Calu3 (cell line): Measurements from ENCODE around the gene EIF3J. TPM values are rescaled to one million over a fixed set of nuclear protein-coding genes. Genes with fewer than 3 reads are reported as not detected.

Experiments
- BruUV-seq: library from RNA; stranded (reverse); fragments of 400-500 nt; replicated peaks from 2 replicates; lab custom pipeline; 2021; lab: Mats Ljungman, UMichigan
- CTCF ChIA-PET: fragments of 300-600 bp; sonication (Branson Sonifier 250); formaldehyde crosslinking; loops from one replicate; lab custom pipeline; 2022; ENCODE audit warnings: antibody characterized with exemption; lab: Charles Lee
- DNase-seq: peaks from one replicate; pipeline ENCODE4 v3.0.0; 2022
- H3K27ac Mint-ChIP-seq: one replicate; pipeline ENCODE4 v1.8.0; 2022; ENCODE audit warnings: mixed read lengths; ENCODE audit not compliant: unreplicated experiment
- H3K27me3 Mint-ChIP-seq: one replicate; pipeline ENCODE4 v1.8.0; 2022; ENCODE audit warnings: mixed read lengths; ENCODE audit not compliant: unreplicated experiment
- H3K36me3 Mint-ChIP-seq: one replicate; pipeline ENCODE4 v1.8.0; 2022; ENCODE audit warnings: mild to moderate bottlenecking, moderate library complexity, mixed read lengths; ENCODE audit not compliant: insufficient read depth, unreplicated experiment
- H3K4me1 Mint-ChIP-seq: one replicate; pipeline ENCODE4 v1.8.0; 2022; ENCODE audit warnings: mild to moderate bottlenecking, low read depth, mixed read lengths; ENCODE audit not compliant: unreplicated experiment
- H3K4me3 Mint-ChIP-seq: one replicate; pipeline ENCODE4 v1.8.0; 2022; ENCODE audit warnings: mild to moderate bottlenecking, low read depth, moderate library complexity, mixed read lengths; ENCODE audit not compliant: unreplicated experiment
- H3K9me3 Mint-ChIP-seq: one replicate; pipeline ENCODE4 v1.8.0; 2022; ENCODE audit warnings: low read depth, mixed read lengths; ENCODE audit not compliant: unreplicated experiment
- intact Hi-C: fragments of 100-400 bp; cut with micrococcal nuclease; formaldehyde crosslinking; loops from one replicate; pipeline ENCODE4 v1.10.0; 2022; ENCODE audit not compliant: unreplicated experiment
- total RNA-seq: library from RNA; stranded (reverse); gene quantifications from 2 replicates; pipeline ENCODE4 v1.2.3, GENCODE V29; 2022
- TF ChIP-seq, protein P1 (sequence below): fragments of 200-600 bp; IDR thresholded peaks from one replicate; pipeline ENCODE4 v1.8.0; 2022; ENCODE audit warnings: antibody characterized with exemption; ENCODE audit not compliant: unreplicated experiment

Gene EIF3J
- total RNA-seq, 1 experiment from 2014 or later, result 86.5 TPM

GRCh38 chr15:44516436-44516835 lies 20.5 kb upstream of the EIF3J start:
- TF ChIP-seq, protein P1, sequence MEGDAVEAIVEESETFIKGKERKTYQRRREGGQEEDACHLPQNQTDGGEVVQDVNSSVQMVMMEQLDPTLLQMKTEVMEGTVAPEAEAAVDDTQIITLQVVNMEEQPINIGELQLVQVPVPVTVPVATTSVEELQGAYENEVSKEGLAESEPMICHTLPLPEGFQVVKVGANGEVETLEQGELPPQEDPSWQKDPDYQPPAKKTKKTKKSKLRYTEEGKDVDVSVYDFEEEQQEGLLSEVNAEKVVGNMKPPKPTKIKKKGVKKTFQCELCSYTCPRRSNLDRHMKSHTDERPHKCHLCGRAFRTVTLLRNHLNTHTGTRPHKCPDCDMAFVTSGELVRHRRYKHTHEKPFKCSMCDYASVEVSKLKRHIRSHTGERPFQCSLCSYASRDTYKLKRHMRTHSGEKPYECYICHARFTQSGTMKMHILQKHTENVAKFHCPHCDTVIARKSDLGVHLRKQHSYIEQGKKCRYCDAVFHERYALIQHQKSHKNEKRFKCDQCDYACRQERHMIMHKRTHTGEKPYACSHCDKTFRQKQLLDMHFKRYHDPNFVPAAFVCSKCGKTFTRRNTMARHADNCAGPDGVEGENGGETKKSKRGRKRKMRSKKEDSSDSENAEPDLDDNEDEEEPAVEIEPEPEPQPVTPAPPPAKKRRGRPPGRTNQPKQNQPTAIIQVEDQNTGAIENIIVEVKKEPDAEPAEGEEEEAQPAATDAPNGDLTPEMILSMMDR, result no peak
- H3K4me1 Mint-ChIP-seq, result no peaks in the 10 kb centered on the region
- CTCF ChIA-PET, result no interaction called here
- no peak for DNase-seq
- H3K36me3 Mint-ChIP-seq, result peaks cover 6% of the 10 kb centered on the region
- no peak overlapping the region for H3K27ac Mint-ChIP-seq
- intact Hi-C loops, result no loop called here
- H3K9me3 Mint-ChIP-seq, result no peaks in the 10 kb centered on the region
- no TSS peak for BruUV-seq
- no peaks in the 10 kb centered on the region for H3K27me3 Mint-ChIP-seq
- H3K4me3 Mint-ChIP-seq, result no peak overlapping the region

DNA sequence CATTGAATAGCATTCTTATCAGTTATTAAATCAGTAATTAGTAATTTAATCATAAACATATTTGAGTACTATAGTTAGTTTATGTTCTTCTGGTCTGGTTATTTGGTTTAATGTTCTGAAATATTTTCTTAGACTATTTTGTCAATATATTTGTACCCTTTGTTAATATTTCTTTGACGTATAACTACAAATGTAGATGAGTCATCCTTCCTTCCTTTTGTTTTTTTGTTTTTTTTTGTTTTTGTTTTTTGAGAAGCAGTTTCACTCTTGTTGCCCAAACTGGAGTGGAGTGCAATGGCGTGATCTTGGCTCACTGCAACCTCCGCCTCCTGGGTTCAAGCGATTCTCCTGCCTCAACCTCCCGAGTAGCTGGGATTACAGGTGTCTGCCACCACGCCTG lies 17.4 kb upstream of the EIF3J start:
- Mint-ChIP-seq H3K4me3 (no peak overlapping the region), H3K4me1 (no peaks in the 10 kb centered on the region), H3K9me3 (no peaks in the 10 kb centered on the region), H3K27me3 (no peaks in the 10 kb centered on the region), H3K36me3 (peaks cover 6% of the 10 kb centered on the region), H3K27ac (no peak overlapping the region)
- TF ChIP-seq, protein P1, result no peak
- intact Hi-C loops, result no loop called here
- CTCF ChIA-PET, result no interaction called here
- BruUV-seq, result no TSS peak
- DNase-seq, result no peak

GRCh38 chr15:44525018-44525417 lies 11.9 kb upstream of the EIF3J start:
- DNase-seq, result no peak
- BruUV-seq, result no TSS peak
- Mint-ChIP-seq H3K4me1 (peaks cover 5% of the 10 kb centered on the region), H3K36me3 (peaks cover 5% of the 10 kb centered on the region), H3K4me3 (no peak overlapping the region), H3K27ac (no peak overlapping the region), H3K27me3 (no peaks in the 10 kb centered on the region), H3K9me3 (no peaks in the 10 kb centered on the region)
- intact Hi-C loops, result no loop called here
- TF ChIP-seq, protein P1, result no peak
- CTCF ChIA-PET, result no interaction called here

GRCh38 chr15:44527241-44527640 lies 9.7 kb upstream of the EIF3J start:
- no peak for DNase-seq
- Mint-ChIP-seq H3K27ac (no peak overlapping the region), H3K4me3 (no peak overlapping the region), H3K36me3 (peaks cover 9% of the 10 kb centered on the region), H3K27me3 (no peaks in the 10 kb centered on the region), H3K9me3 (no peaks in the 10 kb centered on the region), H3K4me1 (peaks cover 5% of the 10 kb centered on the region)
- intact Hi-C loops, result no loop called here
- TF ChIP-seq, protein P1, result no peak
- CTCF ChIA-PET, result no interaction called here
- no TSS peak for BruUV-seq
